Measurements from ENCODE around the gene TXNRD3. TPM values are rescaled to one million over a fixed set of nuclear protein-coding genes. Genes with fewer than 3 reads are reported as not detected.

The TXNRD3 gene
- polyA plus RNA-seq, 1 donor (not counting 4 experiments of a cell fraction or from before 2014, with no cell fraction given) = 9.7 TPM

DNA sequence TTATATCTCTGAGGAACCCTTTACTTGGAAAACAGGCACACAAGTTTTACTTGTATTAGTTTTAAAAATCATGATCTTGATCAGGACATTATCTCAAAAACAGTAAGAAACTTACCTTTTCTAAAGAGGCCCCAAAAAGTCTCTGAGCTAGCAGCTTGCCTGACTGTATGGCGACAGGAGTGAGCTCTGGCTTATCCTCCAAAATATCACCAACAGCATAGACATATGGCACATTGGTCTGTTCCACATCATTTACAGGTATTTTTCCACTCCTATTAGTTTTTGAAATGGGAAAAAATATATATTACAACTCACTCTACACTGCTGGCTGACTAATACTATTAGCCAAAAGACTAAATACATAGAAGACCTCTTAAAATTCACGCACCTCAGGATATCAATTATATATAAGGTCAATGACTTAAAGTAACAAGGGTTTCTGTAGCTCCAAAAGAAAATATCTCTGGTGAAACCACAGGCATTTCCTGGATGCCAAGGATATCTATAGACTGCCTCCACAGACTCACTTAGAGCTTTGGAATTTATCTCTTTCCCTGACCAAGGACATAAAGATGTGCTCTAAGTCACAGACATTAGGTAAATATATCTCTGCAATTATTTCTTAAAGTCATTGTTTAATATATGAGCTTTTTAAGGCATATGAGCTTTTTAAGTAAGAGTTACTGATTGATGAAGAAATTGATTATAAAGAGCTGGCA is 33.1 kb downstream of the TXNRD3 start:
- DNase-seq (ENCODE audit: low read depth, low spot score) (no peak), FAIRE-seq (peak; percentile 86)
- H3K27me3 ChIP-seq (ENCODE audit: control insufficient read depth, extremely low read depth, insufficient read depth, low read length) = no peaks in the 10 kb centered on the region
- dilution Hi-C loops (cut with MboI; ENCODE audit: extremely low pct_ligation_motif_present, low sequenced_read_pairs) = no loop called here
- peak overlapping the region; percentile 23 for H3K4me2 ChIP-seq (ENCODE audit: control insufficient read depth, extremely low read depth, insufficient read depth, low read depth, low read length)
- peaks cover 0 to 1% of the 10 kb centered on the region in 2 experiments for H3K36me3 ChIP-seq (ENCODE audit: control insufficient read depth in 2 of 2, extremely low read depth in 1 of 2, insufficient read depth in 2 of 2, low read length in 2 of 2)
- no peak for TF ChIP-seq EZH2 (IDR thresholded peaks at IDR 0.05; ENCODE audit: low read length)
- TF ChIP-seq, protein P1, sequence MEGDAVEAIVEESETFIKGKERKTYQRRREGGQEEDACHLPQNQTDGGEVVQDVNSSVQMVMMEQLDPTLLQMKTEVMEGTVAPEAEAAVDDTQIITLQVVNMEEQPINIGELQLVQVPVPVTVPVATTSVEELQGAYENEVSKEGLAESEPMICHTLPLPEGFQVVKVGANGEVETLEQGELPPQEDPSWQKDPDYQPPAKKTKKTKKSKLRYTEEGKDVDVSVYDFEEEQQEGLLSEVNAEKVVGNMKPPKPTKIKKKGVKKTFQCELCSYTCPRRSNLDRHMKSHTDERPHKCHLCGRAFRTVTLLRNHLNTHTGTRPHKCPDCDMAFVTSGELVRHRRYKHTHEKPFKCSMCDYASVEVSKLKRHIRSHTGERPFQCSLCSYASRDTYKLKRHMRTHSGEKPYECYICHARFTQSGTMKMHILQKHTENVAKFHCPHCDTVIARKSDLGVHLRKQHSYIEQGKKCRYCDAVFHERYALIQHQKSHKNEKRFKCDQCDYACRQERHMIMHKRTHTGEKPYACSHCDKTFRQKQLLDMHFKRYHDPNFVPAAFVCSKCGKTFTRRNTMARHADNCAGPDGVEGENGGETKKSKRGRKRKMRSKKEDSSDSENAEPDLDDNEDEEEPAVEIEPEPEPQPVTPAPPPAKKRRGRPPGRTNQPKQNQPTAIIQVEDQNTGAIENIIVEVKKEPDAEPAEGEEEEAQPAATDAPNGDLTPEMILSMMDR (optimal IDR thresholded peaks at IDR 0.05 in 1 of 3, IDR thresholded peaks at IDR 0.05 in 1 of 3, conservative IDR thresholded peaks at IDR 0.05 in 1 of 3; ENCODE audit: extremely low read depth in 1 of 3, insufficient read depth in 2 of 3, low read length in 3 of 3) = no peak
- H3K27ac ChIP-seq (ENCODE audit: control insufficient read depth, insufficient read depth, low read length) = no peak overlapping the region
- no peaks in the 10 kb centered on the region for H3K9me1 ChIP-seq (ENCODE audit: control insufficient read depth, extremely low read depth, insufficient read depth, low read length)
- H4K20me1 ChIP-seq (ENCODE audit: control insufficient read depth, extremely low read depth, insufficient read depth, low read length) = no peaks in the 10 kb centered on the region
- no peak overlapping the region for H3K4me3 ChIP-seq (ENCODE audit: control insufficient read depth in 2 of 3, extremely low read depth in 1 of 3, insufficient read depth in 2 of 3, low read depth in 1 of 3, low read length in 3 of 3)
- H3K9me3 ChIP-seq (ENCODE audit: control insufficient read depth, low read depth, low read length) = no peaks in the 10 kb centered on the region
- peaks cover 38% of the 10 kb centered on the region for H3K4me1 ChIP-seq (ENCODE audit: control insufficient read depth, extremely low read depth, insufficient read depth, low read length)
- no peak overlapping the region for H2AFZ ChIP-seq (ENCODE audit: control insufficient read depth, low read length)
- no peak overlapping the region for H3K9ac ChIP-seq (ENCODE audit: control insufficient read depth, extremely low read depth, insufficient read depth, low read length)
- no peaks in the 10 kb centered on the region for H3K79me2 ChIP-seq (ENCODE audit: control insufficient read depth, insufficient read depth, low read length)

DNA sequence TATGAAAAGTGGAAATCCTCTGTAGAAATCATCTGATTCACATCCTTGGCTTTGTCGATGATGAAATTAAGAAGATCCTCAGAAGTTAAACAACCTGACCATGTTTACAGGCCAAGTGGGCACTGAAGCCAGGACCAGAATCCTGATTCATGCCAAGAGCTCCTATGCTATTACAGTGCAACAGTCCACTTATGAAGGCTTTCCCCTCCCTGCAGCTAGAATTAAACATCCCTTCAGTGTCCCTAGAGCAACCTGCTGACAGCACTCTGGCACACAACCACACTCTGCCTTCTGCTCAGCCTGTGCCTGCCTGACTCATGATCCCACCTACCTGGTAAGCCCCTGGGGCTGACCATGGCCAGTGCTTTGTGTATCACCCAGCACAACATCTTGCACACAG is 33.8 kb downstream of the TXNRD3 start:
- Histone ChIP-seq H3K9me3 (ENCODE audit: control insufficient read depth, low read depth, low read length) (no peaks in the 10 kb centered on the region), H3K9ac (ENCODE audit: control insufficient read depth, extremely low read depth, insufficient read depth, low read length) (no peak overlapping the region), H2AFZ (ENCODE audit: control insufficient read depth, low read length) (no peak overlapping the region), H3K4me2 (ENCODE audit: control insufficient read depth, extremely low read depth, insufficient read depth, low read depth, low read length) (peak overlapping the region; percentile 23), H4K20me1 (ENCODE audit: control insufficient read depth, extremely low read depth, insufficient read depth, low read length) (no peaks in the 10 kb centered on the region), H3K36me3 (ENCODE audit: control insufficient read depth in 2 of 2, extremely low read depth in 1 of 2, insufficient read depth in 2 of 2, low read length in 2 of 2) (peaks cover 0 to under 1% of the 10 kb centered on the region in 2 experiments), H3K4me3 (ENCODE audit: control insufficient read depth in 2 of 3, extremely low read depth in 1 of 3, insufficient read depth in 2 of 3, low read depth in 1 of 3, low read length in 3 of 3) (no peak overlapping the region), H3K27me3 (ENCODE audit: control insufficient read depth, extremely low read depth, insufficient read depth, low read length) (no peaks in the 10 kb centered on the region), H3K27ac (ENCODE audit: control insufficient read depth, insufficient read depth, low read length) (no peak overlapping the region), H3K9me1 (ENCODE audit: control insufficient read depth, extremely low read depth, insufficient read depth, low read length) (no peaks in the 10 kb centered on the region), H3K79me2 (ENCODE audit: control insufficient read depth, insufficient read depth, low read length) (no peaks in the 10 kb centered on the region), H3K4me1 (ENCODE audit: control insufficient read depth, extremely low read depth, insufficient read depth, low read length) (peaks cover 41% of the 10 kb centered on the region)
- DNase-seq (ENCODE audit: low read depth, low spot score) (no peak), FAIRE-seq (peak; percentile 87)
- no peak for TF ChIP-seq EZH2 (IDR thresholded peaks at IDR 0.05; ENCODE audit: low read length)
- TF ChIP-seq, protein P1 (optimal IDR thresholded peaks at IDR 0.05 in 1 of 3, IDR thresholded peaks at IDR 0.05 in 1 of 3, conservative IDR thresholded peaks at IDR 0.05 in 1 of 3; ENCODE audit: extremely low read depth in 1 of 3, insufficient read depth in 2 of 3, low read length in 3 of 3) = no peak
- dilution Hi-C loops (cut with MboI; ENCODE audit: extremely low pct_ligation_motif_present, low sequenced_read_pairs) = no loop called here

Measured in keratinocyte (primary cell).